HL-60/S4 (cell line): ENCODE results near the gene PRR15L.
"Not testable (repeated sequence)": the region's sequence is repeated elsewhere in the genome, so short reads cannot be mapped to it uniquely, and the experiment has no call there.

Source experiments
- in situ Hi-C: fragments of 300-500 bp; cut with MboI; formaldehyde crosslinking; loops from 2 replicates; pipeline ENCODE4 v1.14.3; 2022; ENCODE audit warnings: low sequenced_read_pairs

PRR15L gene, protein sequence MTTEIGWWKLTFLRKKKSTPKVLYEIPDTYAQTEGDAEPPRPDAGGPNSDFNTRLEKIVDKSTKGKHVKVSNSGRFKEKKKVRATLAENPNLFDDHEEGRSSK

DNA sequence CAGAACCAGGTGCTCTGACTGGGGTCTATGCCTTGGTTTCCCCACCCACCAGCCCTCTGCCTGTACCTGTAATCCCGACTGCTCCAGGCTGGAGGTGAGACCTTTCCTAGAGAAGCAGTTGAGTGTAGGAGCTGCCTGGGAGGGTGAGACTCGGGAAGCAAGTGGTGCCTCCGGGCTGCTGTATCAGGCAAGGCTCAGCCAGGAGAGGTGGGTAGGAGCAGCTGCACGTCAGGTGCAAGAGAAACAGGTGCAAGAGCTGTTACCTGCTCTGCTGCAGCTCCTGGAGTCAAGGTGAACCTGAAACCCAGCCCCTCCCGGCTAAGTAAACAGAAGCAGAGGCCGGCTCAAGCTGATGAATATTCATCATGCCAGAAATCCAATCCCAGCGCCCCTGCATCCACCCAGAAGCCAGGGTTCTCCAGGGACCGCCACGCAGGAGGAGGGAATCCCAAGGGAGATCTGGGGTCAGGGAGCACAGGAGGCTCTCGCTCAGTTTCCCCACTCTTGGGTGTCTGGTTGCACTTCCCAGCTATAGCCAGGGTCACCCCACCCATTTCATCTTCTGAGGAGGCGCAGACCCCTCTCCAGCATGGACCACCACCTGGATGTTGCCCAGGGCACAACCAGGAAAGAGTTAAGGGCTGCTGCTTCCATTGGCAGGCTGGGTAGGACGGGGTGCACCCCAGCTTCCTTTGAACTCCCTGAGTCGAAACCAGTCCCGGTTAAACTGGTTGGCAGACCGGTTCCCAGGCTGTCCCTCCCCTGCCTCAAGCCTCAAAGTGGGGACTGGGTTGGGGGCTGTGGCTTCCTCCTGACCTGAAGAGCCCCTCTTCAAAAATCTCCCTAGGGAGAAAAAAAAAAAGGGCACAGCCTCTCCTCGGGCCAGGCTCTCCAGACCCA, at the start of gene PRR15L:
Gene PRR15L, minus strand, starts transcription at position 293 of the 900 bp plus-strand sequence. CDS start 4,649 bp downstream, outside the sequence.
- in situ Hi-C loops = no loop called here

DNA sequence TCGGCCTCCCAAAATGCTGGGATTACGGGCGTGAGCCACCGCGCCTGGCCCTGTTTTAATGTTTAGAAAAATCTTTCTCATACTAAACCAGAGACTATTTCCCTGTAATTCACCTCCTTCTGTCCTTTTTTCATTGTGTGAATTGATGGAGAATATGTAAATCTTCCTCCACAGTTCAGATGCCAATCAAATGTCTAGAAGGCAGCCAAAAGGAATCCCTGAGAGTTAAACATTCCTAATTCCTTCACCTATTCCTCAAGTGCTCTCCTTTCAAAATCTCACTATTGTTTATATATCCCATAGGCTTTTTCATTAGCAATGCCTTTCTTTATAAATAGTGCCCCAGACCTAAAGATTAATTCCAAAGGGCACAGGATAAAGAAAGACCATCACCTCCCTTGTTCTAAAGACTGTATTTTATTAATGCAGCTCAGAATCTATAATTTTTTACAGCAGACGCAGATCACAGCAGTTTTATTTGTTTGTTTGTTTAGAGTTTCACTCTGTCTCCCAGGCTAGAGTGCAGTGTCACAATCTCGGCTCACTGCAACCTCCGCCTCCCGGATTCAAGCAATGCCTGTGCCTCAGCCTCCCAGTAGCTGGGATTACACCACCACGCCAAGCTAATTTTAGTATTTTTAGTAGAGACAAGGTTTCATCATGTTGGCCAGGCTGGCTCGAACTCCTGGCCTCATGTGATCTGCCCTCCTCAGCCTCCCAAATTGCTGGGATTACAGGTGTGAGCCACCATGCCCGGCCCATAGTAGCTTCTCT, 49.4 kb upstream of the PRR15L start:
- in situ Hi-C loops = no loop called here

DNA sequence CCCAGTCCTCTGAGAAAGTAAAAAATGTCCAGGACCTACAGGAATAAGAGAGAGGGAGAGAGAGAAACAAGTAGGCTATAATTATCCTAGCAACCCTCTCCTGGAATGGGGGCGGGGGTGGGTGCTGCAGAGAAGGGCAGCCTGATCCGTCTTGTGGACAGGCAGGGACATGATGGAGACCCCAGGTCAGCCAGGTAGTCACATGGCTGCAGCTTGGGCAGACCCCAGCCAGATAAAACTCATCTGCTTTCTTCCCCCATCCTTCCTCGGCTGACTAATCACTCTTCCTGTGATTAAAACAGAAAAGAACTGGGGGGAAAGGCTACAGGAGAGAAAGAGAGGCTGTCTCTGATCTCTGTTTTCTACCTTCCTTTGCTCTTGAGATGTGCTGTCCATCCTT, 47.3 kb upstream of the PRR15L start:
- in situ Hi-C loops = no loop called here

DNA sequence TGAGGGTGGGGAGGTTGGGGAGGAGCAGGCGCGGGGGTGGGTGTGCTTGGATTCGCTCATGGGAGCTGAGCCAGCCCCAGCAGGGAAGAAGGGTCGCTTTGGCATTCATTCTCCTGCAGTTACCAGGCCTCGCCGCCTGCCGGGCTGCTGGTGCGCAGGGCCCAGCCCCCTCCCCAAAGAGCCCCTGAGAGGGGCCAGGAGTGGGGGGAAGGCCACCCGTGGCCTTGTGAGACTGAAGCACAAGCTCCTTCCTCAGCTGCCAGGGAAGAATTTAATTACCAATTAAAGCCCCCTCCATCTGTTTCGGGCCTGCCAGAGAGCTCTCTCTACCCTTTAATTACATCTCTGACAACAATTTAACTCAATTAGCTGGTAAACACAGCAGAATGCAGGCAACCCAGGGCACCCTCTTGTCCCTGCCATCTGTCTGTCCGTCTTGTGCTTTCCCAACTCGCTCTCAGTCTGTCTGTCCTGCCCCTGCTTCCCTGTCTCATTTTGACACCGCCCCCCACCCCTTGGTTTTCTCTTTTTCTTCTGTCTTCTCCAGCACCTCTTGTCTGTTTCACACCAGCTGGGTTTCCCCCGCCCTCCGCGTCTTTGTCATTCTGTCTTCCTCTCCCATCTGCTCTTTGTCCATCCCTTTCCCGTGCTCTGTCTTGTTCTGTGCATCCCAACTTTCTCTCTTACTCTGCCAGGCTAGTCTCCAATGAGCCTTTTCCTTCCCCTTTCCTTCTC, 45.9 kb upstream of the PRR15L start:
- in situ Hi-C loops = no loop called here

DNA sequence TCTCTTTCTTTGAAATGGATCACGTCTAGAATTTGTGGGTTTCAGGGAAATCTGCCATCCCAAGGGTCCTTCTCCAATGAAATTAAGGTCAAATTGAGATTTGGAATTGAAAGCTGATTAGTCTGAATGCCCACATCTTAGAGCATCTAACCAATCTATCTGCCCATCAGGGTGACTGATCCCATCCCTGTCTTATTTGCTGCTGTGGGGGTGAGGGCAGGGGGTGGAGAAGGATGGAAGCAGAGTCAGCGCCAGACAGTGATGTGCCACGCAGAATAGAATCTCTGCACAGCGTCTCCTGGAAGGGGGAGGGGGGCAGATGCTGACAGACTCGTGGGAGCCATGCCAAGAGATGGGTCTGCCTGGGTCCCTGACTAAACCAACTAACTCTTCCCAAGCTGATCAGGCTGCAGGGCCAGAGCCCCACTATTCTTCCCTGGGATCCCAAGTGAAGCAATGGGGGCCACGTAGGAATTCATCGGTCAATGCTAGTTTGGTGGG, 45.3 kb upstream of the PRR15L start:
- in situ Hi-C loops = no loop called here

DNA sequence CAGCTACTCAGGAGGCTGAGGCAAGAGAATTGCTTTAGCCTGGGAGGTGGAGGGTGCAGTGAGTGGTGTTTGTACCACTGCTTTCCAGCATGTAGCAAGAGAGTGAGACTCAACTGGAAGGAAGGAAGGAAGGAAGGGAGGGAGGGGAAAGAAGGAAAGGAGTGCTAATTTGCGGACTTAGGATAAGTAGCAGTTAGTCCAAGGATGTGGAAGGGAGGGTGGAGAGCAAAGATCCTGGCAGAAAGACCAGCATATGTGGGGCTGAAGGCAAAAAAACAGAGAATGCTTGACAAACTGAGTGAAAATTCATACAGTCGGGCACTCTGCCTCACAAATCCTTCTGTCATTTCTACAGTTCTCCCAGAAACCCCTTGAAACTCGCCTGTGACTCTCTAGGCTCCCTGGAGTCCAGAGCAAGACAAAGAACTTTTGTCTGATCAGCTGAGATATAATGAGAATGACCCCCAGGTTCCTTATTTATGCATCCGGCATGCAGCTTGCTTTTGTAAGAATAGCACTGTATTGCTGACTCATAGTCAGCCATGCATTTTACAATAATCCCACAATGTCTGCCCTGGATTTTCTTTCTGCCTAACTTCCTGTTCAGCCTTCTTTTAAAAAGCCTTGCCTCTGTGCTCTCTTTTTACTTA, 44.7 kb upstream of the PRR15L start:
- in situ Hi-C loops = no loop called here

DNA sequence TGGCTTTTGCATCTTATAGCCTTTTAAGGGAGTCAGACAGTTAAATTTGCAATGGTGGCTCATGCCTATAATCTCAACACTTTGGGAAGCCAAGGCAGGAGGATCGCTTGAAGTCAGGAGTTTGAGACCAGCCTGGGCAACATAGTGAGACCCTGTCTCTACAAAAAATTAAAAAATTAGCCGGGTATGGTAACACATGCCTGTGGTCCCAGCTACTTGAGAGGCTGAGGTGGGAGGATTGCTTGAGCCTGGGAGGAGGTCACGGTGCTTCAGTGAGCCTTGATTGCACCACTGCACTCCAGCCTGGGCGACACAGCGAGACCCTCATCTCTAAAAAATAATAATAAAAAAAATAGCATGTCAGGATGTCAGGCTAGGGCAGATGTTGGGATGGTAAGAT, 44.0 kb upstream of the PRR15L start:
- in situ Hi-C loops = not testable (repeated sequence)

DNA sequence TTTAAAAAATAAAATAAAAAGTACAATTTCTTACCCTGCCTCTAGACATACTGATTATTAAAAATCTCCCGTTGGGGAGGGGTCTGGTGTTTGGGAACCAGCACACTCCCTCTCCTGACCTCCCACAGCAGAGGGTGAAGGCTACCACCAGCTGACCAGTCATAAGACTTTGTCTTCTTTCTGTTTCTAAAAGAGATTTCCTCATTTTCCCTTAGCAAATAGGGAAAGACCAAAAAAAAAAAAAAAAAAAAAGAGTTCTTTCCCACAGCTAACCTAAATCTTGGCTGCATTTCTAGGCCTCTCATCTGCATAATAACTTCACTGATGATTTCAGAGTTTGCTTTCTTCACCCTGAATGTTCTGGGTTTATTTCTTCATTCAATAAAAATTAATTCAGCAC, 43.5 kb upstream of the PRR15L start:
- in situ Hi-C loops = no loop called here

DNA sequence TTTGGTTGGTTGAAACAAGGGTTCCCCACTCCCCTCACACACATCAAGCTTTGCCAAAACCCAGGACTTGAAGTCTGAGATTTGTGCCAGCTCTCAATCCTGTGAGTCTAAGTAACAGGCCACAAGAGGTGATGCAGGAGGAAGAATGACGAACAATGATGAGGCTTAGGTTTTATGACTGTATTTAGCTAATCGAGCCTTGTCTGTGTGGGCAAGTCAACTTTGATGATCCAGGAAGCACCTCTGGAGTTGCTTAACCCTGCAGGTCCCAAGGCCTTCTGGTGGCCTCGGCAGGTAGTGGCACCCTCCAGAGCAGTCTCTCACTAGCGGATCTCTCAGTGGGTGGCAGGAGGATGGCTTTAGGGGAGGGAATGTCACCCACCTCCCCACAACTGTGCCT, 41.9 kb upstream of the PRR15L start:
- in situ Hi-C loops = no loop called here

DNA sequence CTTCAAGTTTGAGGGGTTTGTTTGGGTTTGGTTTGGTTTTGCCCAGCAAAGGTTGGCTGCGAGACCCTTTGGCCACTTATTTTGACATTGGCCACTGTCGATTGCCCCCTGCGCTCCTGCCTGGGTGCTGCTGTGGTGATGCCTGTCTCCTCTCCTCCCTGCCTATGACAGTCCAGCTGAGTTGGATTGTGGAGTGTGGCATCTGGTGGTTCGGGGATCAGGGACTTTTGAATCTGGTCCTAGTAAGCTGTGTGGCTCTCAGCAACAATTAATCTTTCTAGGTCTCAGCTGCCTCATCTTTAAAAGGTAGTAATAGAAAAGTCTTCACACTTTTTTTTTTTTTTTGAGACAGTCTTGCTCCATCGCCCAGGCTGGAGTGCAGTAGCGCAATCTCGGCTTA, 40.4 kb upstream of the PRR15L start:
- in situ Hi-C loops = no loop called here

DNA sequence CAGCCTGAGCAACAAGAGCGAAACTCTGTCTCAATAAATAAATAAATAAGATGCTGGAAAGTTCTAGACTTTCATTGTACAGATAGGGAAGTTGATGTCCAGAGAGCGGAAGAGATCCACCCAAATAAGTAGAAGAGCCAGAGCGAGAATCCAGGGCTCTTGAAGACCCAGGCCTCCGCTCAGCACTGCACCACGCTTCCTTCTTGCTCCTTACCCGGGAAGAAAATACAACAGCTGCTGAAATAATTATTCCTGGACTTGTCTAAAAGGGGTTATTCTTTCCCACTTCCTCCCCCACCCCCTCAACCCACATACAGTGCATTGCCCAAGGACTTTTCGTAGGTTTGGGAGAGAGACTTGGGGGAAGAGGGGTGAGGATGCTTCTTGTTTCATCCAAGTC, 39.9 kb upstream of the PRR15L start:
- in situ Hi-C loops = no loop called here

DNA sequence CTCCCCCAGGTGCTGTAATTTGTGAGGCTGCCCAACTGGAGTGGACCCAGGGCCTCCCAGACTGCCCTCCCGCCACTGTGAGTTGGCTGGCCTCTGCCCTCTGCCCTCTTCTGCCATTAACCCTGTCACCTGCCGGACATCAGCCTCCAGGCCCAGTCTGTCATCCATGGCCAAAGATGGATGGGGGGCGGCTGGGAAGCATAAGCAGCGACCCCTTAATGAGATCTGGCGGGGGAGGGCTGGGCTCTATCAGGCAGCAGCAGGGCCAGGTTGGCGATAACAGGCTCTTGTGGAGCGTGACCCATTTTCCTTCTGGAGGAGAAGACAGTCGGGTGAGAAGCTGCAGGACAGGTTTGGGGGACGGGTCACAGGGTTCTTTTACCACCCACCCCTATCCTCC, 38.5 kb upstream of the PRR15L start:
- in situ Hi-C loops = no loop called here

DNA sequence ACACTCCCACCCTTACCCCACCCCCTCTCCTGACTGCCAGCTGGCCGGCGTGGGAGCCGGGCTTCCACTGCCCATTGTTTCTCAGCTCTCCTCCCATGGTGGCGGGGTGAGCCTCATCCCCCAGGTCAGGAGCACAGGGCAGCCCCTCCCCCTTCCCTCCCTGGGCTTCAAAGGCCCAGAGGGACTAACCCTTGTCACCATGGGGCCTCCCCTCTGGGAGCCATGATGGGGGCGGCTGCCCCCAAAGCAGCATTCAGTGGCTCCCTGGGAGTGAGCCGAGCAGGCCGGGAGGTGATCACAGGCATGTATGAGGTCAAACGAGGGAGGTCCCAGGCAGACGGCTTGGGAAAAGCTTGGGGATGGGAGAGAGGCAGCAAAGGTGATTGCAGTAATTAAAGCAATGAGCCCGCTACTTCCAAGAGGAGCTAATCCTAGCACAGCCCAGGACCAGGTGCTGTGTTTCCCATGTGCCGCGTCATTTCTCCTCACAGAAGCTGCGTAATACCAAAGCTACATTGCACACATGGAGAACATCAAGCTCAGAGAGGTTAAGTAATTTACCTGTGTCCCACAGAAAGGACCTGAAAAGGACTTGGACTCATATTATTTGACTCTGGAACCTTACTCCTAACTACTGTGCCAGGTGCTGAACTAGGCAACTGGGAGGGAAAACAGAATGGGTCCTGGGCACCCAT, 37.7 kb upstream of the PRR15L start:
- in situ Hi-C loops = no loop called here

DNA sequence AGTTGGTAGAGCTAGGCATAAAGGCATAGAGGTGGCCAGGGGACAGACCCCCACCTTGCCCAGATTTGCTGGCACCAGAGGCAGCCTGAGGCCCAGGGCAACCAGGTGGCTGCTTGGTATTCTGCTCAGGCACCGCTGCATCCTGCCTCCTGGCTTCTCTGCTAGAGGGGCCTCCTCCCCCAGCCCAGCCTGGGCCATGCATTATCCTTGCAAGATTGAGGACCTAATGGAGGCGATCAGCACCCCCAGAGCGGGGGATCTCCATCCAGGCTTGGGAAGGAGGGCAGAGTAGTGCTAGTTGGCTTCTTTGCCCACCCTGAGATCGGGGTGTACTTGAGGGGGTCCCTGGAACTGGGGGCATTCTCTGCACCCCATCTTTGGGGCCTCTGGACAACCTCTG, 37.0 kb upstream of the PRR15L start:
- in situ Hi-C loops = no loop called here

DNA sequence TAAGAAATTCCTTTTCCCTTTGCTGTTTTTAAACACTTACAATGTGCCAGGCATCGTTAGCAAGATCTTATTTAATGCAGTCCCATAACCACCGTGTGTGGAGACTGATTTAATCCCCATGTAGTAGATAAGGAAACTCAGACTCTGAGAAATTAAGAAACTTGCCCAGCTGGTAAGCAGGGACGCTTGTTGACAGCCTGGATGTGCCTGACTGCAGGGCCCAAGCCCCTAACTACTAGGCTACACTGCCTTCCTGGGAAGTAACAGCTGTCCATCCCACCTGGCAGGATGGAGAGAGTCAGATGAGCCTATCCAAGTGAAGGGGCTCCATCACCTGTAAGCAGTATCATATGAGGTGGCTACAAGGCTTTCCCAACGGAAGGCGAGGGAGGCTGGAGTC, 36.3 kb upstream of the PRR15L start:
- in situ Hi-C loops = no loop called here

DNA sequence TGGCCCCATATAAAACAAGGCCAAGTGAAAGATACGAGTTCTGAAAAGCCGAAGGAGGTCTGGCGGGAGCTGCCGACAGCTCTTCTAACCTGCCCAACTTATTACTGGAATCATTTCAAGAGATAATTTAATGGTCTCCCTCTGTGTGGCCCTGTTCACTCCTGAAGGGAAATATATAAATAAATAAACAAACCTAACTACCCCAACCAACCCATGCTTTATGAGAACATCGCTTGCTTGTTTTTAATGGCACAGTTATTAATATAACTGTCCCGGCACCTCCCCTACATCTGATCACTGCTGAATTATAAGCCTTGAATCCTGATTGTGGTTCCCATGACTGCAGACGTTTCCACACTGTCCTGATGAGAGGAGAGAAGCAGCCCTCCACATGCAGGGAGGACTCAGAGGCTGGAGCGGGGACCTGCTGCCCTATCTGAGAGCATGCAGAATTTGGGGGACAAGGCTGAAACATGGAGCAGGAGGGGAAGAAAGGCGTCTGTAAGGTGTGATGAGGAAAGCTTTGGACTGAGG, 35.4 kb upstream of the PRR15L start:
- in situ Hi-C loops = no loop called here

DNA sequence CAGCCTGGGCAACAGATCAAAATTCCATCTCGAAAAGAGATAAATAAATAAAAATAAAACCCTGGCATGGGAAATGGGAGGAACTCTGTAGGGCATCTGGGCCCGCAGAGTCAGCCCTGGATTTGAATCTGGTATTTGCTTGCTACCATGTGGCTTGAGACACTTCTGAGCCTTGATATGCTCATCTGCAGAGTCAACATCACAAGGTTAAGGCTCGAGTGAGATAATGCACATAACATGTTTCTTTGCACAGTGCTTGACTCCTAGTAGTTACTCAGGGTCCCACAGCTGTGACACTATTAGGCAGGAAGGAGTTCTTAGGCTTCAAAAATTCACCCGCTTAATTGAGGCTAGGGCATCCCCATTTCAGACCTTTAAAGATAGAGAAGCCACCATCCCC, 34.5 kb upstream of the PRR15L start:
- in situ Hi-C loops = no loop called here

DNA sequence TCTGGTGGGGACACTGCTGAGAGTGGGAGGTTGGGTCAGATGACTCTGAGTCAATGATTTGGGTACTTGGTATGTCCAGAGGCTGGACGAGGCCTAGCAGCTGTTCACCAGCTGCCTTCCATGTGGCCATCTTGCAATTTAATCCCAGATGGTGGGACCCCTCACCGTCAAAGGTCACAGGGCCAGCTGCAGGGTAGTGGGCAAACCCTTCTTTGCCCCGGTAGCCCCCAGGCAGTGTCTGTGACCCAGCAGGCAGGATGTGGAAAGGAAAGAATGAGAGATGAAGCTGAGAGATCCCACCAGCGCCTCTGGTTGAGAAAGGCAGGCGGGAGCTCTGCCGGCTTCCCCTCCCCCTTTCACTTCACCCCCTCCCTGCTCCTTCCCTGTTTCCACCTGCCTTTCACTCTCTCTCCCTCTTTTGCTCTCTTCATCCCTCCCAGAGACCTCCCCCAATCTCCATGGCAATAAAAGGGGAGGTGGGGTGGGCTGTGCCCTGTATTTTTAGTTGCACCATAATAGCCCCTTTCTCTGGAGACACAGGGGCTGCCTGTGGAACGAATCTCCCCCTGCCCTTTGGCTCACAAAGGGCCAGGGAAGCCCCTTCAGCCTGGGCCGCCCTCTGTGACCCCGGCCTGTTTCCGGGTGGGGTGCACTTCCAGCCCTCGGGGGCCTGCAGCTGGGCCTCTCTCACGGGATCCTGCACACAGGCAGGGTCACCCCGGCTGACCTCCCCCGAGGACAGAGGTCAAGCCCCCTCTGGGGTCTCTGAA, 33.5 kb upstream of the PRR15L start:
- in situ Hi-C loops = no loop called here

DNA sequence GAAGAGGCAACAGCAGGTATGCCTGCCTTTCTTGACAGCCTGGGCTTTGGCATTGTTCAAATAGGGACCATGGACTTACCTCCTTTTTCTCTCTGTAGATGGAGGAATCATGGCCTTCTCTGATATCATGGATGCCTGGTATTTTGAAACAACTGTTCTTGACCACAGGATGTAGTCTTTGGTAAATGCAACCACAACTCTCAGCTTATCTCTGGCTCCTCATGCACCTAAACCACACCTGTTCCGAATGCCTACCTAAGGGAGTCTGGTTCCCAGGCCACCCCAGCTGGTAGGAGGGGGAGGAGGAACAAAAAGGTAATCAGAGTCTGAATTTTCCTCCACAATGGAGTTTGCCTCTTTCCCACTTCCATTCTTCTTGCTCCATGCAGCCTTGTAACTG, 32.0 kb upstream of the PRR15L start:
- in situ Hi-C loops = no loop called here
